Effector memory CD8-positive, alpha-beta T cell (primary cell): ENCODE data around the gene CECR2.

Experiments used
- ATAC-seq: fragments of 150-1000 bp; cut with Tn5 transposase; replicated peaks from 2 replicates; pipeline ENCODE4 v1.10.0; 2021; ENCODE audit warnings: mild to moderate bottlenecking, moderate library complexity
- DNase-seq, 3 experiments: peaks; one replicate each; pipeline ENCODE4 v3.0.0; 2021
- H3K27ac Mint-ChIP-seq, 2 donors: one replicate each; pipeline ENCODE4 v1.8.0; 2022; ENCODE audit warnings: mild to moderate bottlenecking in 2 of 2, mixed read lengths in 2 of 2, moderate library complexity in 2 of 2
- H3K27me3 Mint-ChIP-seq, 2 donors: one replicate each; pipeline ENCODE4 v1.8.0; 2022; ENCODE audit warnings: mixed read lengths in 2 of 2
- H3K36me3 Mint-ChIP-seq: one replicate; pipeline ENCODE4 v1.8.0; 2022; ENCODE audit warnings: mild to moderate bottlenecking, moderate library complexity, mixed read lengths; ENCODE audit not compliant: insufficient read depth
- H3K4me1 Mint-ChIP-seq, 2 donors: one replicate each; pipeline ENCODE4 v1.8.0; 2022; ENCODE audit warnings: low read depth in 2 of 2, mixed read lengths in 2 of 2
- H3K4me3 Mint-ChIP-seq, 2 donors: one replicate each; pipeline ENCODE4 v1.8.0; 2022; ENCODE audit warnings: mild to moderate bottlenecking in 2 of 2, mixed read lengths in 2 of 2, moderate library complexity in 2 of 2
- H3K9me3 Mint-ChIP-seq, 2 donors: one replicate each; pipeline ENCODE4 v1.8.0; 2022; ENCODE audit warnings: mixed read lengths in 2 of 2

CECR2 gene

DNA sequence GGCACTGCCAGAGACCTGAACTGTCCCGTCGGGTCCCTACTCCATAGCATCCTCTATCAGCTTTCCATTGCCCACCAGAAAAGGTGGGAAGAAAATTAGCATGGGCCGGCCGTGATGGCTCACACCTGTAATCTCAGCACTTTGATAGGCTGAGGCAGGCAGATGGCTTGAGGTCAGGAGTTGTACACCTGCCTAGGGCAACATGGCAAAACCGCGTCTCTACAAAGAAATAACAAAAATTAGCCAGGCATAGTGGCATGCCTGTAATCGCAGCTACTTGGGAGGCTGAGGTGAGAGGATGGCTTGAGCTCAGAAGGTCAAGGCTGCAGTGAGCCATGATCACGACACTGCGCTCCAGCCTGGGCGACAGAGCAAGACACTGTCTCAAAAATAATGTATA lies 197.5 kb downstream of the CECR2 start:
- no peak overlapping the region for H3K27ac Mint-ChIP-seq
- H3K27me3 Mint-ChIP-seq = peaks cover 42 to 56% of the 10 kb centered on the region in 2 donors
- ATAC-seq (no peak), DNase-seq (no peak)
- no peaks in the 10 kb centered on the region for H3K4me1 Mint-ChIP-seq
- H3K4me3 Mint-ChIP-seq = no peak overlapping the region
- no peaks in the 10 kb centered on the region for H3K9me3 Mint-ChIP-seq
- H3K36me3 Mint-ChIP-seq = no peaks in the 10 kb centered on the region

DNA sequence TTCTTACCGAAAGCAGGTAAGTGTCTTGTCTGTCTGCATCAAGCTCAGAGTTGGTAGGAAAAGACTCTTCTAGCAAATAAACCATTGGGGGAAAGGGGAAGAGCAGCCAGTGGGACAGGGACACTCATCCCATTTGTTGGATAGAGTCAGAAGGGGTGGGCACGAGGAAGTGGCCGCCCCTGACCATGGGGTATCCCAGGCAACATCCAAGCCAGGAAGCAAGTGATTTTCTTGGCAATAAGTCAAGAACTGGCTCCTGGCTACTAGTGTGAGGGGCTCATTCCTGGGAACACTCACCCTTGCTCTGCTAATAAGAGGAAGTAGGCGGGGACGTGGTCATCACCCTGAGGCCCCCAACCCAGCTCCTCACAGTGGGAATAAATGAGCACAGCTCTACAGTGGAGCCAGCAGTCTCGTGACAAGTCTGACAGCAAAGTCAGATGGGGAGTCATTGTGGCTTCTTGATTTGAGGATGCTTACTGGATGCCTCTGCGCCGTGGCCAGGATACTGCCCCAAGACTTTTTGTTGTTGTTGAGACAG lies 200.8 kb downstream of the CECR2 start:
- DNase-seq = no peak
- no peaks in the 10 kb centered on the region for H3K9me3 Mint-ChIP-seq
- H3K4me3 Mint-ChIP-seq = no peak overlapping the region

DNA sequence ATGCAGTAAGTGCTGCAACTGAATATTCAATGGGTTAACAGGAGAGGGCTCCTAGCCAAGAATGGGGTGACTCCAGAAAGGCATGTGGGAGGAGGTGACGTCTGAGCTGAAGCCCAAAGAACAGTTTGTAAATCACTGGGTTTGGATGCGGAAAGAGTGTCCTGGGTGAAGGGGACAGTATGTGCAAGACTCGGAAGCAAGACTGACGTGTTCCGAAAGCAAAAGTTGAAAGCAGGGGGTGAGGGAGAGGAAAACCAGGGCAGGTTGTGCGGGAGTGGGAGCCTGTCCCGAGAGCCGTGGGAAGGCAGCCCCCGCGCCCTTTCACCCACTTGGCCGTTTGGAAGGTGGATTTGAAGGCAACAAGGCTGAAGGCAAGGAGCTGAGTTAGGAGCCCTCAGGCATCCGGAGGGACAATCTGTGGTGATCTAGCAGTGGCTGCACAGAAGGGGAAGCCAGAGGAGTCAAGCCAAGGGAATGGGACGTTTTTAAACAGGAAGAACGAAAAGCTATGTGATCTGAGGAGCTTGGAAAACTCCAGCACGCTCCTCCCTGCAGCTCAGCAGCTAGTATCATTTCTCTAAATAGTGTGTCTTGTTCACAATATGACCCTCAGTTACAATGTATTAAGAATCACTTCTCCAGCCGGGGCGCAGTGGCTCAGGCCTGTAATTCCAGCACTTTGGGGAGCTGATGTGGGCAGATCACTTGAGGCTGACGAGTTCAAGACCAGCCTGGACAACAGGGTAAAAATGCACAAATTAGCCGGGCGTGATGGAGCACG lies 201.8 kb downstream of the CECR2 start:
- Mint-ChIP-seq H3K36me3 (peaks cover 2% of the 10 kb centered on the region), H3K27ac (no peak overlapping the region), H3K4me3 (no peak overlapping the region), H3K27me3 (peaks cover 28 to 46% of the 10 kb centered on the region in 2 donors), H3K4me1 (peaks cover 0 to 2% of the 10 kb centered on the region in 2 donors), H3K9me3 (no peaks in the 10 kb centered on the region)
- DNase-seq = no peak
- ATAC-seq = no peak

More for the DNA sequence above, 200.8 kb downstream of the CECR2 start:
- Mint-ChIP-seq H3K4me1 (peaks cover 0 to 2% of the 10 kb centered on the region in 2 donors), H3K36me3 (peaks cover 2% of the 10 kb centered on the region), H3K27me3 (peaks cover 28 to 50% of the 10 kb centered on the region in 2 donors), H3K27ac (no peak overlapping the region)
- ATAC-seq = no peak

DNA sequence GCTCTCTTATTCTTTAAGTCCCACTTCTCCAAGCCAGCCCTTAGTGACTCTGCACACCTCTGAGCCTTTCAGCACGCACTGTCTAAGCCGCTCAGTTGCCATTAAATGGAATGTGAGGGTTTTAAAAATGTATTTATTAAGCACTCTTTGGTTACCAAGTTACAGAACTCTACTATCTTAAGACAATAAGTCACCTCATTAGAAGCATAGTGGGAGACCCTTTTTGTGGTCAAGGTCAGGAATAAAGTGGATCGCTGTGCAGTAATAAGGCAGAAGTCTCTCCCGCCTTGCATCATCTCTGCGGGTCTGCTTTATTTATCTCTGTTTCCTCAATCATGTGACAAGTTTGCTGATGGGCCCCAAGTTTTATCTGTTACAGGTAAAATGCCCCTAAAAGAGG lies 205.9 kb downstream of the CECR2 start:
- Mint-ChIP-seq H3K4me1 (peaks cover 0 to 2% of the 10 kb centered on the region in 2 donors), H3K9me3 (no peaks in the 10 kb centered on the region), H3K27me3 (peaks cover 15 to 50% of the 10 kb centered on the region in 2 donors), H3K27ac (no peak overlapping the region), H3K36me3 (peaks cover 5% of the 10 kb centered on the region), H3K4me3 (no peak overlapping the region)
- ATAC-seq (no peak), DNase-seq (no peak)

DNA sequence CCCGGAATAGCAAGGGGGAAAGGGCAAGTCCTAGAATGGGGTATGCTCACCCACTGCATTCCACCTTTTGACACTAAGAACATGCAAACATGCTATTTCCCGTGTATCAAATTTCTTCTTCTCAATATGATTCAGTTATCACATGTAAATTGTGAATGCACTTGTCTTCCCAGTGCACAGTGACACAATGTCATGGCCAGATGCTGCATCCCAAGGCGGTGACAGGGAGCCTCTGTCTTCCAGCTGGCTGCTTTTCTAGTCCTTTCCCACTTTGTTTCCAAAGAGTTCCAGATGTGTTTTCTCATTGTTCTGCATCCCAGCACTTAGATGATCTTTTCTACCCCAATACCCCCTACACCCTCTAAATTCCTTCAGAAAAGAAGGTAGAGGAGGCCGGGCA lies 206.4 kb downstream of the CECR2 start:
- no peak overlapping the region for H3K4me3 Mint-ChIP-seq
- DNase-seq (no peak), ATAC-seq (no peak)
- H3K9me3 Mint-ChIP-seq = no peaks in the 10 kb centered on the region
- peaks cover 11 to 49% of the 10 kb centered on the region in 2 donors for H3K27me3 Mint-ChIP-seq
- H3K4me1 Mint-ChIP-seq = peaks cover 0 to 2% of the 10 kb centered on the region in 2 donors
- H3K36me3 Mint-ChIP-seq = peaks cover 5% of the 10 kb centered on the region
- no peak overlapping the region for H3K27ac Mint-ChIP-seq

DNA sequence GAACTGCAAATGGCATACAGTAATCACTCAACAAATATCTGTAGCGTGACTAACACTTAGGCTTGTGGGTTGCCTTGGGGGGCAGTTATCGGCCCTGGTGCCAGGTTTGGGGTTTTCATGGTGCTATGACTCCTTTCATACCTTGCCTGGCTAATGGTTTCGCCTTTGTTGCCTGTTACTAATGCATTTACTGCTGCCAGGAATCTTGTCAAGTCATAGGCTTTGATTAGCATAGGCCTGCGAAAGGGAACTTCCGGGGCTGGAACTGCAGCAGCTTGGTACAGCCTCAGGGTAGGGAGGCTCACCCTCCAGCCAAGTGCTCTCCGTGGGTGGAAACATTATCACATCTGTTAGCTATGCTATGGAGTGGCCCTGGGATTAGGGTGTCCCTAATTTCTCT lies 207.2 kb downstream of the CECR2 start:
- Mint-ChIP-seq H3K27me3 (peaks cover 6 to 42% of the 10 kb centered on the region in 2 donors), H3K4me1 (peaks cover 0 to 2% of the 10 kb centered on the region in 2 donors), H3K4me3 (no peak overlapping the region), H3K36me3 (peaks cover 5% of the 10 kb centered on the region), H3K9me3 (no peaks in the 10 kb centered on the region), H3K27ac (no peak overlapping the region)
- DNase-seq (no peak), ATAC-seq (no peak)

DNA sequence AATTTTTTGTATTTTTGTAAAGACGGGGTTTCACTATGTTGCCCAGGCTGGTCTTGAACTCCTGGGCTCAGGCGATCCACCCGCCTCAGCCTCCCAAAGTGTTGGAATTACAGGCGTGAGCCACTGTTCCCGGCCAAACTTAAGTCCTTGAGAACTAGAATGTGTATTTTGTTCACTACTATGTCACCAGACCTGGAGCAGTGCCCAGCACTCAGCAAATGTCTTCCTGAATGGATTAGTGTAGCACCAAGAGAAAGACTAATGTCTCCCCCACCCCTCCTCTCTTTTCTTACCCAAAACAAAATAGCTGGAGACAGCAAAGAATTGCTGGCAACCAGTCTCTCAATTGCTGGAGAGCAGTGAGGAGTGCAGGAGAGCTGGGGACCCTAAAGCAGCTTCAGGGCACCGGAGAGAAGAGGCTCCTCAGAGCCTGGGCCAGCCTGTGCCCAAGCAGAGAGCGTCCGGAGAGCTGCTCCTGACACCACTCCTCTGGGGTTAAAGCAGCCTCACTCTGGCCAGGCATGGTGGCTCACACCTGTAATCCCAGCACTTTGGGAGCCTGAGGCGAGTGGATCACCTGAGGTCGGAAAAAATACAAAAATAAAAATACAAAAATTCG lies 209.0 kb downstream of the CECR2 start:
- ATAC-seq = no peak
- H3K27ac Mint-ChIP-seq = no peak overlapping the region
- H3K4me1 Mint-ChIP-seq = peaks cover 0 to 2% of the 10 kb centered on the region in 2 donors
- H3K36me3 Mint-ChIP-seq = peaks cover 5% of the 10 kb centered on the region
- no peaks in the 10 kb centered on the region for H3K9me3 Mint-ChIP-seq
- no peak overlapping the region for H3K4me3 Mint-ChIP-seq
- DNase-seq = no peak
- peaks cover 6 to 47% of the 10 kb centered on the region in 2 donors for H3K27me3 Mint-ChIP-seq

DNA sequence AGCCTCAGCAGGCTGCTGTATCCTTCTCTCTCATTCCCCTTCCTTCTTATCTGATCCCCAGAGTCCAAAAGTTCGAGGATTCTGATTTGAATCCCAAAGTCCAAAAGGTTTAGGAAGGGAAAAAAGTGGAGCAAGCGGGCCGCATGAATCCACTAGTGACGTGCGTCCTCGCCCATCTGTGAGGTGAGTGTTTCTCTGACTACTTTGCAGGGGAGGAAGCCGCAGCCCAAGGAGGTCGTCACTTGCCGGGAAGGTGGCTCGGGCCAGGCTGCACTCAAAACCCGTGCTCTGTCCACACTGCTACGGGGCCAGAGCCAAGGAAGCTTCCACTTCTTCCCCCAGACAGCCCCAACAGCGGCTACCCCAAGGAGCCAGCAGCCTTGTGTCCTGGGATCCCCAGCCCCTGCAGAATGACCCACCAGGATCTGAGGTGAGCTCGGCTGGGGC lies 210.3 kb downstream of the CECR2 start:
- H3K4me3 Mint-ChIP-seq = no peak overlapping the region
- no peak for ATAC-seq

DNA sequence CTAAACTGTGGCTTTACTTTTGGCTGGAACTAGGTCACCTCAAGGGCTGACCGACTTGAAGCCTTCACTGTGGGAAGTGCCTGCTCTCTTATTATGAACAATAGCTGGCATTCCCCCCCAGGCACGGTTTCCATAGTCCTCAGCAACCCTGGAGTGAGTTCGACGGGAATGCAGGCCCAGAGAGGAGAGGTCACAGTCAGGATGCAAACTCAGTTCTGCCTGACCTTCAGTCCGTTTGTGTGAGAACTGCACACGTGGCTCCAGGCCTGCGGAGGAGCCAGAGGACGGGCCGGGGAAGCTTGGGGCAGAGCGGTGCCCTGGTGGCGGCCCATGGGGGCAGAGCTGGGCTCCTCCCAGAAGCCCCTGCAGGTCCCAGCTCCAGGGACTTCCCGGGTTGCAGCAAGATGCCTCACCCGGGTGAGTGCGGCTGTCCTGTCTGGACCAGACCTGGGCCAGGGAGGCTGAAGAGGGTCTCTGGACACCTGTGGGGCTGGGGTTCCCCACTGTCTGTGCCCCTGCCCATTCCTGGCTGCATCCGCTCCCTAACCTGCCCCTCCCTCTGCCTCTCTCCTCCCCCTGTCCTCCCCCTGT lies 211.3 kb downstream of the CECR2 start:
- H3K9me3 Mint-ChIP-seq = no peaks in the 10 kb centered on the region
- peaks cover 6 to 38% of the 10 kb centered on the region in 2 donors for H3K27me3 Mint-ChIP-seq
- H3K36me3 Mint-ChIP-seq = peaks cover 3% of the 10 kb centered on the region
- H3K4me3 Mint-ChIP-seq = no peak overlapping the region
- DNase-seq (no peak), ATAC-seq (no peak)
- no peak overlapping the region for H3K27ac Mint-ChIP-seq
- H3K4me1 Mint-ChIP-seq = no peaks in the 10 kb centered on the region

More for the DNA sequence above, 210.3 kb downstream of the CECR2 start:
- Mint-ChIP-seq H3K27me3 (peaks cover 6 to 38% of the 10 kb centered on the region in 2 donors), H3K4me1 (no peaks in the 10 kb centered on the region), H3K27ac (no peak overlapping the region), H3K9me3 (no peaks in the 10 kb centered on the region), H3K36me3 (peaks cover 5% of the 10 kb centered on the region)
- no peak for DNase-seq

DNA sequence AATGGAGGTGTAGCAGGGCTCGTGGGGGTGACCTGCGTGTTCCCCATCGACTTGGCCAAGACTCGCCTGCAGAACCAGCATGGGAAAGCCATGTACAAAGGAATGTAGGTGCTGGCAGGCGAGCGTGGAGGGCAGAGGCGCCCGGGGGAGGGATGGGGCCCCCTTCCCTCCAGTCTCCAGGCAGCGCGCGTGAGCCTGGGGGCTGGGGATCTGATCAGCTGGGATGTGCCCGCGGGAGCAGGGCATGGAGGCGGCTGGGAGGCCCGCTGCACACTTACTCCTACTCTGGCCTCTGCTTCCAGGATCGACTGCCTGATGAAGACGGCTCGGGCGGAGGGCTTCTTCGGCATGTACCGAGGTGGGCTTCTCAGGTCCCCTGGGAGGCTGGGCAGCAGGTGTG lies 211.8 kb downstream of the CECR2 start:
- peaks cover 6 to 38% of the 10 kb centered on the region in 2 donors for H3K27me3 Mint-ChIP-seq
- no peak overlapping the region for H3K27ac Mint-ChIP-seq
- no peaks in the 10 kb centered on the region for H3K4me1 Mint-ChIP-seq
- no peak for ATAC-seq
- no peak for DNase-seq
- no peaks in the 10 kb centered on the region for H3K9me3 Mint-ChIP-seq
- H3K4me3 Mint-ChIP-seq = no peak overlapping the region
- peaks cover 3% of the 10 kb centered on the region for H3K36me3 Mint-ChIP-seq

DNA sequence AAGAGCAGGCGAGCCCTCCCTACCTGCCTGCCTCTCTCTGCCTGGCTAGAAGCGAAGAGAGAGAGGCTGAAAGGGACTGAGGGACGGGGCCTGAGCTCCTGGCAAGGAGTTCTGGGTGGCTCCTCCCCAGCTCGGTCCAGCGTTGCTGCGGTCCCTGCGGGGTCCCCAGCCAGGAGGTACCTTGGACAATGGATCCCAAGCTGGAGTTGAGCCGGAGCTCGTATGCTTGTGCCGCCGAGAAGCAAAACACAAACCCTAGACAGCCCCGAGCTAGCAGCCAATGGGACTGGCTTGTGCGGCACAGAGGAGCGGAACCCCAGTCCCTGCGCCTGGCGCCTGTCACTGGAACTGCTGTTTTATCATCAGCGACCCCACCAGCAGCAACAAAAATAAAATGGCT lies 212.4 kb downstream of the CECR2 start:
- ATAC-seq (no peak), DNase-seq (no peak)
- peaks cover 3% of the 10 kb centered on the region for H3K36me3 Mint-ChIP-seq
- no peak overlapping the region for H3K4me3 Mint-ChIP-seq
- no peak overlapping the region for H3K27ac Mint-ChIP-seq
- no peaks in the 10 kb centered on the region for H3K9me3 Mint-ChIP-seq
- H3K4me1 Mint-ChIP-seq = no peaks in the 10 kb centered on the region
- H3K27me3 Mint-ChIP-seq = peaks cover 6 to 38% of the 10 kb centered on the region in 2 donors

DNA sequence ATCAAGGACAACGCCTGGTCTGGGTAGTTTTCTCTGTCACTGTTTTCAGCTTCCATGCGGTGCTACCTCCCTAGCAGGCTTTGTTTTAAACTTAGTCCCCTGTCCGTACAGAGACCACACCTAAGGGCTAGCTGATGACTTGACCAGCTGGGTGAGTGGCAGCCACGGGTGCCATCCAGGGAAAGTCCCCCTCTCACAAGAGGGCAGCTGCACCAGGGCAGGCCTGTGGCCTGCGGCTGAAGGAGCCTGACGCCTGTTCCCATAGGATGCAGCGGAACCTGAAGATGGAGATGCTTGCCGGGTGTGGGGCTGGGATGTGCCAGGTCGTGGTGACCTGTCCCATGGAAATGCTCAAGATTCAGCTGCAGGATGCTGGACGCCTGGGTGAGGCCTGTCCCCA lies 213.9 kb downstream of the CECR2 start:
- Mint-ChIP-seq H3K27ac (no peak overlapping the region), H3K4me1 (no peaks in the 10 kb centered on the region), H3K36me3 (peaks cover 3% of the 10 kb centered on the region), H3K27me3 (peaks cover 2 to 34% of the 10 kb centered on the region in 2 donors), H3K9me3 (no peaks in the 10 kb centered on the region), H3K4me3 (no peak overlapping the region)
- ATAC-seq = no peak
- no peak for DNase-seq

DNA sequence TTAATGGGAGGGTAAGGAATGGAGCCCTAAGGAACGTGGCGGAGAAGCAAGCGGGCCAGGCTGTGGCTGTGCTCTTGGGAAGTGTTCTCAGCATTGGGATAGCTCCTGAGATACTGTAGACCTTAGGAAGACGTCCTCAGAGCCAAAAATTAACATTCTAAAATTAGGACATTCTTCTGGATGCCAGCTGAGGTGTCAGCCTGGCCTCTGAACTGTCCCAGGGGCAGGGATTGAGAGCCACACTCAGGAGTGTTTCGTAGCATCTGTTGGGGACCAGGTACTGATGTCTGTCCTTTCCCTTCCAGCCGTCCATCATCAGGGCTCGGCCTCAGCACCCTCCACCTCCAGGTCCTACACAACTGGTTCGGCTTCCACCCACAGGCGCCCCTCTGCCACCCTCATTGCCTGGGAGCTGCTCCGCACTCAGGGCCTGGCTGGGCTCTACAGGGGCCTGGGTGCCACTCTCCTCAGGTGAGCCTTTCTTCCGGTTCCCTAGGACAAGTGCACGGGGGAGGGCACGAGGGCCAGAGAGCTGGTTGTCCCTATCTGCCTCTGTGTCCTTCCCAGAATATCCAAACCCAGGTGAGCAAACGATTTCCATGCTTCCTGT lies 217.7 kb downstream of the CECR2 start:
- no peak for ATAC-seq
- no peak overlapping the region for H3K4me3 Mint-ChIP-seq

More for the DNA sequence above, 217.7 kb downstream of the CECR2 start:
- no peaks in the 10 kb centered on the region for H3K9me3 Mint-ChIP-seq
- peaks cover 0 to 4% of the 10 kb centered on the region in 2 donors for H3K27me3 Mint-ChIP-seq
- H3K4me1 Mint-ChIP-seq = no peaks in the 10 kb centered on the region
- DNase-seq = no peak
- peaks cover 16% of the 10 kb centered on the region for H3K36me3 Mint-ChIP-seq
- H3K27ac Mint-ChIP-seq = no peak overlapping the region
